Karpas-422 (cell line): Measurements from ENCODE around the gene FAM174C. TPM values are rescaled to one million over a fixed set of nuclear protein-coding genes. Genes with fewer than 3 reads are reported as not detected.
A peak's percentile ranks its signal among the peaks of the same experiment; 100 is the strongest.

Experiments used
- DNase-seq: peaks from one replicate; pipeline ENCODE4 v3.0.0-alpha.2; 2015
- H2AFZ ChIP-seq: fragments of 200-600 bp; sonication (generic); 2 replicates; pipeline ENCODE4 v1.6.1; 2014; ENCODE audit warnings: antibody characterized with exemption, low read length, mixed read lengths
- H3K27ac ChIP-seq: fragments of 200-600 bp; sonication (generic); 2 replicates; pipeline ENCODE4 v1.5.1; 2014; ENCODE audit warnings: mild to moderate bottlenecking, low read length, moderate library complexity
- H3K27me3 ChIP-seq: fragments of 200-600 bp; sonication (generic); 2 replicates; pipeline ENCODE4 v1.6.1; 2014; ENCODE audit warnings: low read length, mixed read lengths
- H3K36me3 ChIP-seq: fragments of 200-600 bp; sonication (generic); 2 replicates; pipeline ENCODE4 v1.6.1; 2014; ENCODE audit warnings: low read length, mixed read lengths; ENCODE audit not compliant: insufficient read depth
- H3K4me1 ChIP-seq: fragments of 200-600 bp; sonication (generic); 2 replicates; pipeline ENCODE4 v1.6.1; 2014; ENCODE audit warnings: mild to moderate bottlenecking, low read length, mixed read lengths
- H3K4me2 ChIP-seq: fragments of 200-600 bp; sonication (generic); 2 replicates; pipeline ENCODE4 v1.6.1; 2014; ENCODE audit warnings: low read length, low read depth, mild to moderate bottlenecking; ENCODE audit not compliant: poor library complexity, severe bottlenecking
- H3K4me3 ChIP-seq: fragments of 200-600 bp; sonication (generic); 2 replicates; pipeline ENCODE4 v1.5.1; 2014; ENCODE audit warnings: mild to moderate bottlenecking, antibody characterized with exemption, low read length, mixed read lengths
- H3K79me2 ChIP-seq: fragments of 200-600 bp; sonication (generic); 2 replicates; pipeline ENCODE4 v1.6.1; 2014; ENCODE audit warnings: mild to moderate bottlenecking, low read length, mixed read lengths
- H3K9ac ChIP-seq: fragments of 200-600 bp; sonication (generic); 2 replicates; pipeline ENCODE4 v1.6.0; 2014; ENCODE audit warnings: low read length
- H3K9me2 ChIP-seq: fragments of 200-600 bp; sonication (generic), shearing (Covaris generic); replicated peaks from 2 replicates; pipeline ENCODE4 v1.6.0; 2014; ENCODE audit warnings: mild to moderate bottlenecking, low read length, moderate library complexity; ENCODE audit not compliant: insufficient read depth
- H3K9me3 ChIP-seq: fragments of 300-700, 200-600 bp; sonication (generic); 2 replicates; pipeline ENCODE4 v1.6.1; 2014; ENCODE audit warnings: low read length, mixed read lengths
- H4K20me1 ChIP-seq: fragments of 200-600 bp; sonication (generic); 2 replicates; pipeline ENCODE4 v1.6.1; 2014; ENCODE audit warnings: mild to moderate bottlenecking, antibody characterized with exemption, low read length, low read depth; ENCODE audit not compliant: insufficient read depth
- total RNA-seq: library from RNA; depleted of rRNA; stranded (reverse); fragments of >200 nt; shearing (Covaris generic); gene quantifications from 2 replicates; pipeline ENCODE4 v1.2.3, GENCODE V29; 2014; ENCODE audit warnings: low replicate concordance

FAM174C gene
- total RNA-seq, 1 experiment from 2014 or later = 32.7 TPM

DNA sequence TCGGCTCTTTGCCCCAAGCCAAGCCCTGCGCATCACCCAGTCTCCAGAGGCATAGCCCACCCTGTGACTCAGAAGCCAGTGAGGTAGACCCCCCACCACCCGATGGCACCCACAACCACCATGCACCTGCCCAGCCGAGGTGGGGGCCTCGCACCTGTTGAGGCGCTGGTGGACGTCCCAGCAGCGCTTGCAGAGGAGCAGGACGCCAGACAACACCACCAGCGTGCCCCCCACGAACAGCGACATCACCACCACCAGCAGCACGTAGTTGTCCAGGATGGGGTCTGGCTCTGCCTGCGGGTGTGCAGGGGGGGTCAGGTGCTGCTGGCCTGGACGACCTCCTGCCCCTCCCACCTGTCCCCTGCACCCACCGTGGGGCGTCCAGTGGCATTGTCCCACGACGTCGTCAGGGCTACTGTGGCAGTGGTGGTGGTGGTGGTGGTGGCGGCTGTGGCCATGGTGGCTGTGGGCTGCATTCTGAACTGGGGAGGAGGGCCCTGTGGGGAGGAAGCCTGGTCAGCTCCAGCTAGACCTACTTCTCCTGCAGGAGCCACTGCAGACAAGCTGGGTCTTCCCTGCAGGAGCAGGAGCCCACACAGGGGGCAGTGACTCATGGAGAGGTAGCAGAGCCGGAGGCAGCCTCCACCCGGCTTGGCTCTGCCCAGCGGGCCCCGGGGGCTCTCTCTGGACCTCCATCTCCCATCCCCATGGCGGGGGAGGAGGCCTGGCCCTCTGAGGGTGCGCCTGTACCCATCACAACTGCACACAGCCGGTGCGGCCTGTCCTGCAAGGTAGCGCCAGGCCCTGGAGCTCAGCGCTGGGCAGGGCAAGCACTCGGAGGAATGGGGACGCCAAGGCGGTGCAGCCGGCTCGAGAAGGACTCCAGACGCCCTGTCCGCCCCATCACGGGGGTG, 39.4 kb upstream of the FAM174C start:
- Histone ChIP-seq H4K20me1 (no peaks in the 10 kb centered on the region), H3K27me3 (no peaks in the 10 kb centered on the region), H3K9me3 (no peaks in the 10 kb centered on the region), H2AFZ (no peak overlapping the region), H3K4me3 (no peak overlapping the region), H3K79me2 (peaks cover 5% of the 10 kb centered on the region; the same call in 1 of the 2 replicates), H3K4me2 (no peak overlapping the region), H3K9me2 (no peaks in the 10 kb centered on the region), H3K36me3 (no peaks in the 10 kb centered on the region), H3K27ac (no peak overlapping the region), H3K4me1 (peaks cover 30% of the 10 kb centered on the region), H3K9ac (no peak overlapping the region)
- no peak for DNase-seq

DNA sequence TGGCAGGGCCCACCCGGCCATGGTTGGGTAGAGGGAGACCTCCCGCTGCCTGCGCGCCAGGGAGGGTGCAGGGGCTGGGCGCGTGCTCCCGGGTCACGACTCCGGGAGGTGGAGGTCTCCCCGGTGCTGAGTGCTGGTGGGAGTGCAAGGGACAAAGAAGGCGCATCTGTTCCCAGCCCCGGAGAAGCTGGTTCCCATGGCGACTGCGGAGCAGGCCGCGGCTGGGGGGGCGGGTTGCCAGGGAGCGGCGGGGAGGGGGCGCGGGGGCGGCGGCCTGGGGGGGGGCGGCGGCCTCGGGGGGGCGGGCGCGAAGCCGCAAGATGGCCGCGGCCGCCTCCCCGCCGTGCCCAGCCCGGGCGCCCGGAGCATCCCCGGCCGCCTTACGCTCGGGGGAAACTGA, 38.8 kb upstream of the FAM174C start:
- Histone ChIP-seq H3K27me3 (no peaks in the 10 kb centered on the region), H3K79me2 (peaks cover 5% of the 10 kb centered on the region; the same call in 1 of the 2 replicates), H3K36me3 (no peaks in the 10 kb centered on the region), H3K4me2 (peak overlapping the region; percentile 87), H3K9ac (no peak overlapping the region), H3K9me2 (no peaks in the 10 kb centered on the region), H3K4me1 (peaks cover 35% of the 10 kb centered on the region), H3K4me3 (no peak overlapping the region), H4K20me1 (no peaks in the 10 kb centered on the region), H3K9me3 (no peaks in the 10 kb centered on the region), H2AFZ (no peak overlapping the region), H3K27ac (no peak overlapping the region)
- no peak for DNase-seq

DNA sequence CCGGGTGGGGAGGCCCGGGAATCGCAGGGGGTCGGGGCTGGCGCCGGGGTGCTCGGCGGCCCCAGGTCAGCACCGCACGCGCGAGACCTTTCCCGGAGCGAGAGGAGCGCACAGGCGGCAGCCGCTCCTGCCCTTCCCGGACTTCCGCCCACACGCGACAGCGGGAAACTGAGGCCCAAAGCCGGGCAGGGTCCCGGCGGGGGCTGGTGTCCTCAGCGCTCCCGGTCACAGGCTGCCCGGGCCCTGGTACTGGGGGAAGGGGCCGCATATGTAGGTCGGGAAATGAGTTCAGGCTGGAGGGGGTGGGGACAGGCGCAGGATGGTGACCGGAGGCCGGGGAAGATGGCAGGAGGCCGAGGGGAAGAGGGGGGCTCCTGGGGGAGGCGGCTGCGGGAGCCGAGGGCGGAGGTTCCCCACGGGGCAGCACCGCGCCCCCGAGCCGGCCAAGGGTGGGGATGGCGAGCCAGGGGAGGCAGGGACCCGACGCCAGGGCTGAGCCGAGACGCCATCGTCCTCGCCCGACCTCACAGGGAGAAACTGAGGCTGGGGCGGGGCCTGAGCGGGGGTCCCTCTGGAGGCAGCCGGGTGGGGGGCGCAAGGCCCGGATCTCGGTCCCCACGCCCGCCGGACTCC, 38.2 kb upstream of the FAM174C start:
- DNase-seq = no peak
- no peaks in the 10 kb centered on the region for H3K9me3 ChIP-seq
- peak overlapping the region; percentile 82 for H3K9ac ChIP-seq
- H3K4me1 ChIP-seq = peaks cover 35% of the 10 kb centered on the region
- H3K4me2 ChIP-seq = peak overlapping the region; percentile 87
- H3K36me3 ChIP-seq = no peaks in the 10 kb centered on the region
- 0 out of 2 replicates have a peak, but pooled peaks cover 2% of the 10 kb centered on the region for H4K20me1 ChIP-seq
- H3K9me2 ChIP-seq = no peaks in the 10 kb centered on the region
- peaks cover 10% of the 10 kb centered on the region for H3K79me2 ChIP-seq
- peak overlapping the region; percentile 86 for H3K4me3 ChIP-seq
- H3K27ac ChIP-seq = no peak overlapping the region
- no peaks in the 10 kb centered on the region for H3K27me3 ChIP-seq
- no peak overlapping the region for H2AFZ ChIP-seq

DNA sequence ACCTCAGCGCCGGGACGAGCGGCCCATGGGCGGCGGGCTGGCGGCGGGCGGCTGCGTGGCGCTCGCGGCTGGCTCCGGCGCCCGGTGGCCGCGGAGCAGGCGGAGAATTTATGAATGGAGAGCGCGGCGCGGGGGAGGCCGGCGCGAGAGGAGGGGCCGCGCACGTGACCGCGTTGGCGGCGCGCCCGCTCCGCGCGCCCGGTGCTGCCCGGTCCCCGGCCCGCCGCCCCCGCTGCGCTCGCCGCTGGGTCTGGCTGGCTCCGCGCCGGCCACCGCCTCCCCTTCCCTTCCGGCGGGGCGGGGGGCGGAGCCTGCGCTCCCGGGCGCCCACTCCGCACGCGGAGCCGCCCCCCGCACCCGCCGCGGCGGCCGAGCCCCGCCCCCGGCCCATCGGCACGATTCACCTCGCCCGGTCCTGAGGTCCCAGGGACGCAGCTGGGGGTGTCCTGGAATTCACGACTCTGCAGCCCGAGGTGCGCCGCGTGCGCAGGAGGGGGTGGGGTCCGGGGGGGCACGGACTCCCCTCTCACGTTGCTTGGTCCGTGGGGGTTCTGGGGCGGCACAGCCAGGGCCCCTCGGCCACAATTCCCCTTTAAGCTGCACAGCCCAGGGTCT, 37.5 kb upstream of the FAM174C start, which contains the start of gene CBARP:
CBARP (minus strand) TSS at position 252 of the 615 bp plus-strand sequence. CDS start 1,905 bp downstream, outside the sequence.
- Histone ChIP-seq H3K9me3 (no peaks in the 10 kb centered on the region), H4K20me1 (0 out of 2 replicates have a peak, but pooled peaks cover 2% of the 10 kb centered on the region), H3K27me3 (no peaks in the 10 kb centered on the region), H3K4me2 (peak within 1 kb of the TSS; percentile 94), H3K36me3 (no peaks in the 10 kb centered on the region), H3K27ac (peak within 1 kb of the TSS; percentile 70), H3K79me2 (peaks cover 17% of the 10 kb centered on the region), H3K4me1 (peaks cover 39% of the 10 kb centered on the region), H2AFZ (peak within 1 kb of the TSS; percentile 29; the same call in 1 of the 2 replicates), H3K9me2 (no peaks in the 10 kb centered on the region), H3K9ac (peak within 1 kb of the TSS; percentile 87), H3K4me3 (peak within 1 kb of the TSS; percentile 100)
- peak; percentile 85 for DNase-seq

DNA sequence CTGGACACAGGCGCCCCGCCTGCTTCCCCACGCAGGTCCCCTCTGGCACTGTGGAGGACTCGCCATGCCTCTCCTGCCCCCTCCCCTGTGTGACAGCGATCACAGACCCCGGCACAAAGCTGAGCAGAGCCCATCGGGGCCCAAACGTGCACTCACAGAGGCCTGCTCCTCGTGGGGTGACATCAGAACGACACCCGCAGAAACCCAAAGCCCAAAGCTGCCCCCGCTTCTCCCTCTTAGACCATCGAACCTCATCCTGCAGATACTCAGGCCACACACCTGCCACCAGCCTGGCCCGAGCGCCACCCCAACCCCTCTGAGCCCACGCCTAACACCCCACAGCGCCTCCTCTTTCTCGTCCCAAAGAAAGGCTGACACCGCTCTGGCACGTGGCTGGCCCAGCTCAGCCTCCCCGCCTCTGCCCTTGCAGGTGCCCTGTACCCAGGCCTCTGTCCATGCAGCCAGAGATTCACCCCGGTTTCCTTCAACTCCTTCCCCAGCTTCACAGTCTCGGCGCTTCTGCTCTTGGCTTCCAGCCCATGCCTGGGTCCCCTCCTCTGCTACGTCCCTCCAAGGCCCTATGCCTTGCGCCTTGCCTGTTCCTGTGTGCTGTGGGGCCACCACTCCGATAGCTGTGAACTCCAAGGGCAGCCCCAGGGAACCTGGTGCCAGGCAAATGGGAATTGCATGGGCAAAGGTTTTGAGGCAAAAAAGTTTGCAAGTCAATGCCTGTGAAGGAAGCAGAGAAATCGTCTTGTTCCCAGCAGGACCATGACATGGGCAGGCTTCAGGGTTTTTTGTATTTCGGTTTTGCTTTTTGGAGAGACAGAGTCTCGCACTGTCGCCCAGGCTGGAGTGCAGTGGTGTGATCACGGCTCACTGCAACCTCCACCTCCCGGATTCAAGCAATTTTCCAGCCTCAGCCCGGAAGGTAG, 36.7 kb upstream of the FAM174C start:
- H3K4me2 ChIP-seq = peak overlapping the region; percentile 94
- no peaks in the 10 kb centered on the region for H3K9me2 ChIP-seq
- H3K27ac ChIP-seq = peak overlapping the region; percentile 70
- H3K79me2 ChIP-seq = peaks cover 21% of the 10 kb centered on the region
- peak overlapping the region; percentile 100 for H3K4me3 ChIP-seq
- H3K27me3 ChIP-seq = no peaks in the 10 kb centered on the region
- peaks cover 46% of the 10 kb centered on the region for H3K4me1 ChIP-seq
- H3K9me3 ChIP-seq = no peaks in the 10 kb centered on the region
- peak overlapping the region; percentile 87 for H3K9ac ChIP-seq
- 0 out of 2 replicates have a peak, but pooled peaks cover 2% of the 10 kb centered on the region for H4K20me1 ChIP-seq
- peak overlapping the region; percentile 29; the same call in 1 of the 2 replicates for H2AFZ ChIP-seq
- DNase-seq = peak; percentile 63
- no peaks in the 10 kb centered on the region for H3K36me3 ChIP-seq

DNA sequence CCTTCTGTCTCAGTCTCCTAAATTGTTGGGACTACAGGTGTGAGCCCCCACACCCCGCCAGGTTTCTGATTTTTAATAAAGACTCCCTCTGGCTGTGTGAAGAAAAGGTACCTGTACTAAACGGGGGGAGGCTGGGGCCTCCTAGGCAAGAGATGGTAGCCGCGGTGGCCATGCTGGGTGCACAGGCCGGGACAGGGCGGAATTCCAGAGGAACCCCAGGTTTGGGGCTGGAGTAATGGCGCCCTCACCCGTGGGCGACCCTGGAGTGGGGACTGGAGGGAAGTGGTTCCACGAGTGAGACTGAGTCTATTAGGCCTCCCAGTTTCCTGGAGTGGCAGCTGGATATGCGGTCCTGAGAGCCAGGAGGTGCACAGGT, 35.9 kb upstream of the FAM174C start:
- Histone ChIP-seq H3K4me2 (peak overlapping the region; percentile 94), H3K9ac (peak overlapping the region; percentile 87), H3K36me3 (no peaks in the 10 kb centered on the region), H3K4me1 (peaks cover 54% of the 10 kb centered on the region), H3K27ac (peak overlapping the region; percentile 70; the same call in 1 of the 2 replicates), H3K9me3 (no peaks in the 10 kb centered on the region), H3K27me3 (no peaks in the 10 kb centered on the region), H3K4me3 (peak overlapping the region; percentile 100), H3K79me2 (peaks cover 24% of the 10 kb centered on the region), H4K20me1 (0 out of 2 replicates have a peak, but pooled peaks cover 6% of the 10 kb centered on the region), H2AFZ (peak overlapping the region; percentile 70; the same call in 1 of the 2 replicates), H3K9me2 (no peaks in the 10 kb centered on the region)
- no peak for DNase-seq
